Measurements from ENCODE around the gene PCDHGA11. TPM values are rescaled to one million over a fixed set of nuclear protein-coding genes. Genes with fewer than 3 reads are reported as not detected.

The PCDHGA11 gene
- total and polyA plus RNA-seq, 9 of the 15 experiments (the other 6 are each of a cell fraction or from before 2014, with no cell fraction given) = 0.04 to 0.07 (median 0.04) TPM; not detected in 4

- TF ChIP-seq ZNF277 (CRISPR knock-in tag; IDR thresholded peaks at IDR 0.05; ENCODE audit: borderline replicate concordance) = no peak
- TF ChIP-seq ETV1 (tag; conservative IDR thresholded peaks at IDR 0.05; ENCODE audit: low read depth) = no peak
- TF ChIP-seq FIP1L1 (IDR thresholded peaks at IDR 0.05; ENCODE audit: low read depth, low read length, poor library complexity, severe bottlenecking) = no peak
Measured at GRCh38 chr5:141422742-141423291, 2.0 kb downstream of the PCDHGA11 start (continued).

- no peak overlapping the region for H3K4me3 ChIP-seq
- POLR2A ChIA-PET = interaction anchor here (0.7 kb wide), 1 partner anchor 80 kb away, joined by 4 read pairs; no protein-coding TSS in a partner anchor
- H3K79me2 ChIP-seq (ENCODE audit: control insufficient read depth, insufficient read depth, low read length) = no peaks in the 10 kb centered on the region
- no peak overlapping the region for H3K9ac ChIP-seq (ENCODE audit: insufficient read depth in 1 of 2, low read depth in 2 of 2, low read length in 2 of 2)
- no peak for TF ChIP-seq MITF (IDR thresholded peaks at IDR 0.05)
- no peak for TF ChIP-seq KDM4B (IDR thresholded peaks at IDR 0.05; ENCODE audit: borderline replicate concordance in 2 of 2, low read depth in 1 of 2)
- TF ChIP-seq HMGN3 (IDR thresholded peaks at IDR 0.05; ENCODE audit: borderline replicate concordance, extremely low read depth, insufficient read length, low read depth, low read length) = no peak
- no peak for TF ChIP-seq ATF7 (IDR thresholded peaks at IDR 0.05)
- peak in 1 of 2 experiments; percentile 9 for TF ChIP-seq E2F6 (IDR thresholded peaks at IDR 0.05; ENCODE audit: borderline replicate concordance in 1 of 2, extremely low read depth in 1 of 2, insufficient read depth in 1 of 2, insufficient read length in 1 of 2, low read depth in 1 of 2, low read length in 1 of 2, poor library complexity in 1 of 2, severe bottlenecking in 1 of 2)
- TF ChIP-seq RBM17 (IDR thresholded peaks at IDR 0.05; ENCODE audit: borderline replicate concordance, low read depth, low read length) = no peak
- no peak for TF ChIP-seq PRDM10 (IDR thresholded peaks at IDR 0.05; ENCODE audit: partially characterized antibody)
- H3K4me2 ChIP-seq (ENCODE audit: insufficient read depth, low read length) = no peak overlapping the region
- ATAC-seq = no peak
- DNase-seq (ENCODE audit: extremely low read depth in 1 of 4, low spot score in 3 of 4) = no peak
- H3K4me1 ChIP-seq (replicated peaks in 1 of 2; ENCODE audit: control insufficient read depth in 2 of 2, insufficient read depth in 2 of 2, low read length in 2 of 2) = peaks cover 0 to 25% of the 10 kb centered on the region in 2 experiments; a peak in 2 of 5 replicates
- H3K27me3 ChIP-seq (ENCODE audit: control insufficient read depth in 2 of 2, insufficient read depth in 2 of 2, low read length in 2 of 2) = peaks cover 10 to 43% of the 10 kb centered on the region in 2 experiments; a peak in 3 of 5 replicates
- H3K9me3 ChIP-seq (replicated peaks; ENCODE audit: control insufficient read depth, insufficient read depth, low read depth, low read length) = no peaks in the 10 kb centered on the region; the same call in 1 of the 2 replicates
- FAIRE-seq = no peak
- H3K9me1 ChIP-seq (ENCODE audit: control insufficient read depth, insufficient read depth, low read length) = no peaks in the 10 kb centered on the region
- WGBS (ENCODE audit: insufficient coverage, low coverage, missing lambda C conversion rate) = 9% methylated on average over 53 of the region's 53 CpGs
- no peak overlapping the region for H2AFZ ChIP-seq (ENCODE audit: low read depth, low read length)
- no TSS peak for BruUV-seq (replicated peaks)
- no peak overlapping the region for H3K27ac ChIP-seq (ENCODE audit: extremely low read depth, low read depth, low read length)
- H4K20me1 ChIP-seq (replicated peaks; ENCODE audit: control insufficient read depth, insufficient read depth, low read length) = no peaks in the 10 kb centered on the region
- no peaks in the 10 kb centered on the region for H3K36me3 ChIP-seq (ENCODE audit: control insufficient read depth, insufficient read depth, low read length)
- intact Hi-C loops (cut with micrococcal nuclease) (no loop called here), in situ Hi-C loops (cut with MboI) (no loop called here)
- CTCF ChIA-PET (ENCODE audit: low intra/inter-chr PET ratio) = no interaction called here
Measured at GRCh38 chr5:141427783-141428426, 7.1 kb downstream of the PCDHGA11 start.
